ENCODE measurements around the gene DCXR.

DNA sequence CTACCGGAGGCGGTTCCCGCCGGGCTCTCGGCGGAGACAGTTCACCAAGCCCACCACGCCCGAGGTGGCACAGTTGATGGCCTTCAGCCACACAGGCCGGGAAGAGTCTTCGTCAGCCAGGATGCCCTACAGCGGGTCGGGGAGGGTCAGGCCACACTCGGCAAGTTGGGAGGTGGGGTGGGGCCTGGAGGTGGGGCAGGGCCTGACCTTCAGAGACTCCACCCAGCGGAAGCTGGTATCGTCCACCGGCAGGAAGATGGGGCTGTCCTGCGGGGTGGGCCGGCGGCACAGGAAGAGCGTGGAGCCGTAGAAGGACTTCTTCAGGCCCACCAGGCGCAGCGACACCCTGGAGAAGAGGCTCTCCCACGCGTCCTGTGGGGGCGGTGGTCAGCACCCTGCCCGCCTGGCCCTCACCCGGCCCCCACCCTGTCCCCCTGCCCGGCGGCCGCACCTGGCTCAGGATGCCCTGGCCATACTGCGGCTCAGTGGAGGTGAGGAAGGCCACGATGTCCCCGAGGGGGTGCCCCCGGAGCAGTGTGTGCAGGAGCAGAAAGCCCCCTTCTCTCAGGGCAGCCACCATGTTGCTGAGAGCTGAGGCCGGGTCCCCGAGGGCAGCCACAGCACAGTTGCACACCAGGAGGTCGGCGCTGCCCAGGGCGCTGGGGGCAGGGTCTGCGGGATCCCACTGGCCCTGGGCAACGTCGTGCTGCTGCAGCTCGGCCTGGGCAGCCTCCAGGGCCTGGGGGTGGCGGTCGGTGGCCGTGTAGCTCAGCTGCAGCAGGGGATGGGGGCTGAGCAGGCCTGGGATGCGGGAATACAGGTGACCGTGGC is 47.7 kb upstream of the DCXR start:
- no peak for TF ChIP-seq EZH2 (IDR thresholded peaks at IDR 0.05; ENCODE audit: insufficient read depth, poor library complexity, severe bottlenecking)
- TF ChIP-seq EZH2phosphoT487 (IDR thresholded peaks at IDR 0.05; ENCODE audit: insufficient read depth, low read depth): no peak
